IPS-18c (cell line): Measurements from ENCODE around the gene DYNC1LI1.

ENCODE experiments used
- H3K4me3 ChIP-seq: 2 replicates; pipeline ENCODE4 v1.7.0; 2013; ENCODE audit warnings: low read depth, mild to moderate bottlenecking, low read length, moderate library complexity; ENCODE audit not compliant: insufficient read depth
- H3K9me3 ChIP-seq: one replicate; pipeline ENCODE4 v1.6.1; 2013; ENCODE audit warnings: mild to moderate bottlenecking, low read length, moderate library complexity; ENCODE audit not compliant: control insufficient read depth, insufficient read depth

The DYNC1LI1 gene

GRCh38 chr3:32483772-32484171, 86.9 kb downstream of the DYNC1LI1 start:
- H3K4me3 ChIP-seq, result no peak overlapping the region
- H3K9me3 ChIP-seq, result no peaks in the 10 kb centered on the region

- Histone ChIP-seq H3K9me3 (no peaks in the 10 kb centered on the region), H3K4me3 (no peak overlapping the region)
These were observed 88.0 kb downstream of the DYNC1LI1 start for GRCh38 chr3:32482693-32483092.

GRCh38 chr3:32481791-32482631, 88.6 kb downstream of the DYNC1LI1 start:
- Histone ChIP-seq H3K9me3 (no peaks in the 10 kb centered on the region), H3K4me3 (no peak overlapping the region)

GRCh38 chr3:32480604-32481003, 90.1 kb downstream of the DYNC1LI1 start:
- no peaks in the 10 kb centered on the region for H3K9me3 ChIP-seq
- H3K4me3 ChIP-seq, result no peak overlapping the region
